GM21390 (cell line): ENCODE data around the gene HLA-A.
"Not testable (repeated sequence)": the region's sequence is repeated elsewhere in the genome, so short reads cannot be mapped to it uniquely, and the experiment has no call there.

Source experiments
- ATAC-seq: cut with Tn5 transposase; IDR thresholded peaks from one replicate; pipeline ENCODE4 v1.9.1; 2021; ENCODE audit not compliant: unreplicated experiment

HLA-A gene

DNA sequence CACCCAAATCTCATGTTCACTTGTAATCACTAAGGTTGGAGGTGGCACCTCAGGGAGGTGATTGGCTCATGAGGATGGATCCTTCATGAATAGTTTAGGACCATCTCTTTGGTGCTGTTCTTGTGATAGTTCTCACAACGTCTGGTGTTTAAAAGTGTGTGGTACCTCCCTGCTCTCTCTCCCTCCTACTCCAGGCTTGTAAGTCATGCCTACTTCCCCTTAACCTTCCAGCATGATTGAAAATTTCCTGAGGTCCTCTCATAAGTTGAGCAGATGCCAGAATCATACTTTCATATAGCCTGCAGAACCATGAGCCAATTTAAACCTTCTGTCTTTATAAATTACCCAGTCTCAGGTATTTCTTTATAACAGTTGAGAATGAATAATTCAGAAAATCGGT lies 16.6 kb downstream of the HLA-A start:
- ATAC-seq: no peak

DNA sequence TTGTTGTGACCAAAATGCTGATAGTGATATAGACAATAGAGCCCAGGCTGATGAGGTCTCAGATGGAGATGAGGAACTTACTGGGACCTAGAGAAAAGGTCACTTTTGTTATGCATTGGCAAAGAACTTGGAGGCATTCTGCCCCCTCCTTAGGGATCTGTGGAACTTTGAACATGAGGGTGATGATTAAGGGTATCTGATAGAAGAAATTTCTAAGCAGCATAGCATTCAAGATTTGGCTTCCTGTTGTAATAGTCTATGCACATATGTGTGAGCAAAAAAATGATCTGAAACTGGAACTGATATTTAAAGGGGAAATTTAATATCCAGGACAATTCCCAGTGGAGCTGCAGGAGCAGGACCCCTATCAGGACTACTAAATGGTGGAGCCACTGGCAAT lies 17.1 kb downstream of the HLA-A start:
- no peak for ATAC-seq

DNA sequence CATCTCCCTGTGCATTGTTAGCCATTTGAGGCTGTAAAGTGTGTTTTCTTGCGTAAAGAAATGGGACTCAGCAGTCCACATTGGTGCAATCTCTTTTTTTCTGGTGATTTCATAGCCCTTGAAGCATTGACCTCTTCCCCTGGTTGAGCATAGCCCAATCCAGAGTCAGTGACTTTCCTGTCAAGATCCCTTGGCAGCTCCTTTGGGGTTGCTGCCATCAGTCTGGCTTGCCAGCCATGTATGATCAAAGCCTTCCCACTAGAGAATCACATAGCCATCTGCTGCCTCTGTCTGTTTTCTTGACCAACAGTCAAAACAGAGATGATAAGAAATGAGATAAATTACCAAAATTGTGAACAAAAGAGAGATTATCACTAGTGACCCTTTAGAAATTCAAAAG lies 19.6 kb downstream of the HLA-A start:
- no peak for ATAC-seq

DNA sequence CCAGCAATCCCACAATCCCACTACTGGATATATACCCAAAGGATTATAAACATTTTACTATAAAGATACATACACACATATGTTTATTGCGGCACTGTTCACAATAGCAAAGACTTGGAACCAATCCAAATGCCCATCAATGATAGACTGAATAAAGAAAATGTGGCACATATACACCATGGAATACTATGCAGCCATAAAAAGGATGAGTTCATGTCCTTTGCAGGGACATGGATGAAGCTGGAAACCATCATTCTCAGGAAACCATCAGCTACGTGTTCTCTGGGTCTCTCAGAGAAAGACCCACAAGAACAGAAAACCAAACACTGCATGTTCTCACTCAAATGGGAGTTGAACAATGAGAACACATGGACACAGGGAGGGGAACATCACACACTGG lies 21.4 kb downstream of the HLA-A start:
- ATAC-seq: not testable (repeated sequence)

DNA sequence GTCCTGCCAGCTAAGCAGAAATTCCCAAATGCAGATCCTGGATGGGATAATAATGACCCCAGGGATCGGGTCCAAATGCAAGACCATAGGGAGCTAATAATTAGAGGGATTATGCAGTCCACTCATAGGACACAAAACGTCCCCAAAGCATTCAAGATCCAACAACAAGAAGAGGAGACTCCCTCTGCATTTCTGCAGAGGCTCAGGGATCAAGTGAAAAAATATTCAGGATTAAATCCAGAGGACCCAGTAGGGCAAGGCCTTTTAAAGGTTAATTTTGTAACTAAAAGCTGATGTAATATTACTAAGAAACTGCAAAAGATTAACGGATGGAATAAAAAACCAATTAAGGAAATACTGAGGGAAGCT lies 22.2 kb downstream of the HLA-A start:
- ATAC-seq: no peak

DNA sequence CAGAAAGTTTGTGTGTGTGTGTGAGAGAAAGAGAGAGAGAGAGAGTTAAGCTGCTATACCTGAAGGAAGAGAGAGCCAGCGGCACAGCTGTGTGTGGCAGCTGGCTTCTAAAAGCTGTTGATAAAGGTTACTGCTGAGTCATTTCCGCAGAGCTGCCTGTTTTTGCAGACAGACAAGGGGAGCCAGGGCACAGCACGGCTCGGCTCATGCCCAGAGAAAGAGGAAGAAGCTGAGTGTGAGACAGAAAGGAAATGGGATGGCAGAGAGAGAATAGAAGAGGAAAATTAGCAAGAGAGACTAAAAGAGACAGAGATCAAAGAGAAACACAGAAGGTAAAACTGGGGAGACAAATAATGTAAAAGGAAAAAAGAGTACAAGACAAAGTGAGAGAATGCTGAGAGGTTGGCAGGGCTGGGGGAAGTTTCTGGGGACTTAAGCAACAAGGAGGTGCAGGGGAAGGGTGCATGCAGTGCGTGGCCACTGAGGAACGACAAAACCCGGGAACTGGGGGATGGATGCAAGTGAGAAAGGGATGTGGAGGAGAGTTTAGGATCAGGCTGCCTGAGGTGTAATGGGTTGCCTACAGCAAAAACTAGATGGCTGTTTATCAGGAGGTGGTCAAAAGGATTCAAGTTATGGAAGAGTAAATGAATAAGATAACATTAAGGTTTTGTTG lies 22.7 kb downstream of the HLA-A start:
- ATAC-seq: peak; percentile 98

DNA sequence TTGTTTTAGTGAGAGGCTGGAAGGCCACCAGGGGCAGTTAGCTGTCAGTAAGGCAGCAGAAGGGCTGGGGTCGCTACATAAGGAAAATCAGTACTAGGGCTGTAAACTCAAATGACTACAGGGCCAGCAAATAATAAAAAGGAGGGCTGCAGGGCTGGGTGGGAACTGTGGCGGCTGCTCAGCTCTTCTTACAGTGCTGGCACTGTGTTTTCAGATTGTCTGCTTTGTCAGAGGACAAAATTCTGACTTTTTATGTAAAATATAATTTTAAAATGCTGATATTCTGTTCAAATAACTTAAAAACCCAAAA lies 23.2 kb downstream of the HLA-A start:
- ATAC-seq: no peak

DNA sequence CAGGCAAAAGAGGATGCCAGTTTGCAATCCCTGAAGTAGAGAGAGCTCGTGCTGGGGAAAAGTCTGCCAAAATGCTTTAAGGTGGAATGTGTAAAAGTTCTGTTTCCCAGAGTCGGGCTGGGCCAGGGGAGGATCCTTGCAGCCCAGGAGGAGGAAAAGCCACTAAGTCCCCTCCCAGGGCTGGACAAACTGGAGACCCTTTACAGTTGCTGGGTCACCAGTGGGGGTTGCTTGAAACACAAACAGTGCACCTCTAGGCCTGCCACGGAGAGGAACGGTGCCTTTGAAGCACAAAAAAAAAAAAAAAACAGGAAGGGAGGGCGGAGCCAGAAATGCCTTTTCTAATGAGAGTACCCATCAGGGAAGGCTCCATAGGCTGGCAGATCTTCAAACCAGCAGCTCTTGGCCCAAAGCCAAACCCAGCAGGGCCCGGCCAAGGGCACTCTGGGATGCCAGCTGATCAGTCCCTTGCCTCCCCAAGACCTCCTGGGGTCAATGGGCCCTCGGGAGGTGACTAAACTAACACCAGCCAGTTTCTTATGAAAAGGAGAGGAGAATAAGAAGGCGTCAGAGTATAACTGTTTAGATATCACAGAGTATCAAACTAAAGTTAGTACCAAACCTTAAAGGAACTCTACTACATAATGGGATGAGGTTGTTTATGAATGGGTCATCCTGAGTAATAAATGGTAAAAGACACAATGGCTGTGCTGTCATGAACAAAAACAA lies 23.7 kb downstream of the HLA-A start:
- no peak for ATAC-seq

DNA sequence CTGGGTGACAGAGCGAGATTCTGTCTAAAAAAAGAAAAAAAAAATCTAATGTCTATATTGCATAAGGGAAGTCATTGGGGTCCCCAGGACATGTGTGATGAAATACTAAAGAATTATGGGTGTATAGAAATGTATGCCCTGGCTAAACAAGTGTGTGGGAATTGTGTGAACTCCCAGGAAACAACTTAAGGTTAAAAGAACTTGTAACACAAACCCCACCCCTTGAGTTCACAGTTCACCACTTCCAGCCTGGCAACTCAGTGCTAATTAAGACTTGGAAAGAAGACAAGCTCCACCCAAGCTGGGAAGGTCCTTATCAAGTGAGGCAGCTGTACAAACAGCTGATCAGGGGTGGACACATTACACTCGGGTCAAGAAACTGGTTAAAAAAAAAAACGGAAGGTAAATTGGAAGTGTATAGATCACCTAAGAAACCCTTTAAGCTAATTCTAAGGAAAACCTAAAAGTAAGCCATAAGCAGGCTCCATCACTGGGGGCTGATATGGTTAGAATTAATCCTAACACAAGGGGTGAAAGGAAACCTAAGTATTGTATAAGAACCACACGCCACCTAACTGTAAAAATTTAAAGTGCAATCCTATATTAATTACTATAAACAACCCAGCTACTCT lies 25.2 kb downstream of the HLA-A start:
- no peak for ATAC-seq

DNA sequence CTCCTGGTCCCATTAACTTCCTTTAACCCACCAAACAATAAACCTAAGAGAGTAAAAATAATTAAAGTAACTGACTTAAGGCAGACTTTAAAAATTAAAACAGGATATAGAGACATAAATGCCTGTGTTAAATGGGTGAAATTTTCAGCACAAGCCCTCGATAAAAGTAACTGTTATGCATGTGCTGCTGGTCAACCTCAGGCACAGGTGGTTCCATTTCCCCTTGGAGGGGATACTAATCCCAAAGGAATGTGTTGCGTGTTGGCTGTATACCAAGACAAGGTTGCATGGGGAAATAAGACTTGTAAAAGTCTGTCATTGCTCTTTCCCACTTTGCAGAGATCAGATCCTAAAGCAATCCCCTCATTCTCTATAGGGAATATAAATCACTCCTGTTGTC lies 25.8 kb downstream of the HLA-A start:
- ATAC-seq: no peak

DNA sequence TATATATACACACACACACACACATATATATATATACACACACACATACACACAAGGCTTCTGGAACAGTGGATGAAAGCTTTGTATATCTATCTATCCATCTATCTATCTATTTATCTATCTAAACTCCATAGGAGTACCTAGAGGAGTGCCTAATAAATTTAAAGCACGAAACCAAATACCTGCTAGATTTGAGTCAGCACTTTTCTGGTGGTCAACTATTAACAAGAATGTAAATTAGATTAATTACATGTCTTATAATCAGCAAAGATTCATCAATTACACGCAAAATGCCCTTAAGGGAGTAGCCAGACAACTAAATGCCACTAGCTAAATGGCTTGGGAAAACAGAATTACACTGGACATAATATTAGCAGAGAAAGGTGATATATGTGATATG lies 26.6 kb downstream of the HLA-A start:
- no peak for ATAC-seq

DNA sequence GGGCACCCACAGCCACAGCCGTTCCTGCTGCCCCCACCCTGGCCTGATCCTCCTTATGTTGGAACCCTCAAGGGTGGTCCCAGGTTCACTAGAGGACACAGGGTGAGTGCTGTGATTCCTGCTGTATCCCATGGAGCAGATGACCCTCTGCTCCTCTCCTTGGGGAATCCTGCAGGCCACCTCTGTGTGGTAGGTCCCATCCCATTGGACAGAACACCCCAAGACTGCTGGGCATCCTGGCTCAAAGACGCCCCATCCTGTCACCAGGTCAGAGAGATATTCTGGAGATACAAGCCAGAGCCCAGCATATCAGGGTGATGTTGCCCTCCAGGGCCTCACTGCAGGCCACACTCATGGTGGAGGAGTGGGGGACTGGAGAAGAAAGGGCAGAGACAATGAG lies 28.4 kb downstream of the HLA-A start:
- ATAC-seq: no peak

DNA sequence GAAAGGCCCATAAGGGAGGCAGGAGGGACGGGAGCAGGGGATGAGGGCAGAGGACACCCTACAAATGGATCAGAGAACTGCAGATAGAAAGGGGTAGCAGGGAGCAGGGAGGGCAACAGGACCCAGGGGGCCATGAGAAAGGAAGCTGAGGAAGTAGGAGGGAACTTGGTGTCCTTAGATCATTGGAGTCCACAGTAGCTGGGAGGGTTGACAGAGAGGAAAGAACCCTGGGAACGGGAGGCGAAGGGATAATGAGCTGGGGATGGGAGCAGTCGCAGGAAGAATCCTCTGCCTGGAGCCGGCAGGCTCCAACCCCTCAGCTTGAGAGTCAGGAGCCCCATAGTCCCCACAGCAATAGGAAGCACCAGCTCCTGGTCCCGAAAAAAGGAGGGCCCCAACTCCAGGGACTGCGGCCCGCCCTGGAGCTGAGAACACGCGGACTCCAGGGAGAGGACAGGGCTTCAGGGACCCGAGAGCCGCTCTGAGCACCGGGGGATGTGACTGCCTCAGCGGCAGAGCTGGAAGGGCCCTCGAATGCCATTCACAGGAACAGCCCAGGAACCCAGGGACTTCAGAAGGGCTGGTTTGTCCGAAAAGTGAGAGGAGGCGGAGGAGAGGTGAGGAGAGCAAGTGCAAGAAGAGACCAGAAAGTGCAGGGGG lies 32.7 kb downstream of the HLA-A start:
- no peak for ATAC-seq

DNA sequence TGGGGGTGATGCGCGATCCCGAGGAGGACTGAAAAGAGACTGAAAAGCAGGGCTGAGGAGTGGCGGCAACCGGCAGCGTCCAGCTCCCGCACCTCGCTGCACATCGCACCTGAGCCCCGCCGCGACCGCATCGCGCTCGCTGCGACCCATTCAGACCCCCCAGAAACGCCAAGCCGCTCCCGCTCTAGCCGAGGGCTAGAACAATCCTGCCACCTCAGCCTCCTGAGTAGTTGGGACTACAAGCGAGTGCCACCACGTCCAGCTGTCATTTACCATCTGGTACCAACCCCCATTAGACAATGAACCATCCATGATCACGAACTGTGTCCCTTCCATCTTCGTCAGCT lies 33.2 kb downstream of the HLA-A start:
- no peak for ATAC-seq

DNA sequence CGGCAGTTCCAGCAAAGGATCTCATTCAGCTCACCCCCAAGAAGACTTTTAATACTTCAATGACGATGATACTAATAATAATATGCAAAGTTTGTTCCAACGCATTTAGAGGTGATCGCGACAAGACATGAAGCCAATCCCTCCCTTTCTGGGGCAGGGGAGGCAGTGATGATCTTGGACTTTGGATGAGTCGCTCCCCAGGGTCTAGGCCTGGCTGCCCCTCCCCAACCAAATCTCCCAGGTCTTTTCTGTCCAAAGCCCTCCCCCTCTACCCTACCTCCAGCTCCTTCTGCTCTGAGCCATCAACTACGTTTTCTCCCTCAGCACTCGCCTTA lies 33.9 kb downstream of the HLA-A start:
- no peak for ATAC-seq

DNA sequence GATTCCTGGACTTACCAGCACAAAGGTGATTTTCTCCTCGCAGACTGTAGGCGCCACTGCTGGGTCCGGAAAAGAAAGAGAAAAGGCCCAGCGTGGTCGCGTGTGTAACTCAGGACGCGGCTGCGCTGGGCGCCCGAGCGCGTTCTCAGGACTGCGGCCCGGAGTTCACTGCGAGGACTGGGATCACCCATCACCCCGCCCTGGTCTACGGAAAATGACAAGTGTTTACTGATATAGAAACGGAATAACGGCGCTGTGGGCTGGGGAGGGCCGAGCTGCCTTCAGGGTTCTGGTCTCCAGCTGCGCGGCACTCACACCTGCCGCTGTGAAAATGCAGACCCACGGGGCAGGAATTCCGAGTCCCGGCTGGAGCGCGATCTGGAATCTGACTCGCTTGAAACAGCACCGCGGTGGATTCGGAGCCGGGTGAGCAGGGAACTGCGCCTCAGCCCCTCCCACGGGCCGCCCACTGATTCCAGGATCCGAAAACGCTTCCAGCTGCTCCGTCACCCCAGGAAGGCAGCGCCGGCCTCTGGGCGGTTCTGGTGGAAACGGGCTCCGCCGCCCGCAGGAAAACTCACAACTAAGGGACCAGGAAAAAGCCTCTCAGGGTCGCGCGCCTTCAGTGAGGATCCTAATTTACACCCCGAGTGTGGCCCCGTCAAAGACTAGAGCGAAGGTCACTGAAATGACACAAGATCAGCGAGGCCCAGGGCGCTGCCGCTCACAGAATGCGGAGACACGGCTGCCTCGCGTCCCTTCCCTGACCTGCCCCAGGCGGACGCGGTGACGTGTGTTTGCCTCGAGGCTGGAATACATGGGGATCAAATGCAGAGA lies 34.5 kb downstream of the HLA-A start:
- peak; percentile 73 for ATAC-seq

DNA sequence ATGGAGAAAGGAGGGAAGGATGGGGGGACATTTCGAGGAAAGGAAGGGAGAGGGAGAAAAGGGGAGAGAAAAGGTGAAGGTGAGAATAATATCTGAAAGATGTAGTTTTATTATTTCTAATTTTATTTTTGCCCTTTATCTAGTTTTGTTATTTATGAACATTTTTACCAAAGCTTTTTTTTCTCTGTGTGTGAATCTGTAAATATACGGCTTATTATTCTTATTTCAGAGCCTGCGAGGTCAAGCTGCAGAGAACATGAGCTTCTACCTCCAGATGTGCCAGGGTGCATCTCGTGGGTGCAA lies 35.0 kb downstream of the HLA-A start:
- ATAC-seq: no peak

DNA sequence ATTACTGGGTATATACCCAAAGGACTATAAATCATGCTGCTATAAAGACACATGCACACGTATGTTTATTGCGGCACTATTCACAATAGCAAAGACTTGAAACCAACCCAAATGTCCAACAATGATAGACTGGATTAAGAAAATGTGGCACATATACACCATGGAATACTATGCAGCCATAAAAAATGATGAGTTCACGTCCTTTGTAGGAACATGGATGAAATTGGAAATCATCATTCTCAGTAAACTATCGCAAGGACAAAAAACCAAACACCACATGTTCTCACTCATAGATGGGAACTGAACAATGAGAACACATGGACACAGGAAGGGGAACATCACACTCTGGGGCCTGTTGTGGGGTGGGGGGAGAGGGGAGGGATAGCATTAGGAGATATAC lies 37.7 kb downstream of the HLA-A start:
- ATAC-seq: not testable (repeated sequence)

DNA sequence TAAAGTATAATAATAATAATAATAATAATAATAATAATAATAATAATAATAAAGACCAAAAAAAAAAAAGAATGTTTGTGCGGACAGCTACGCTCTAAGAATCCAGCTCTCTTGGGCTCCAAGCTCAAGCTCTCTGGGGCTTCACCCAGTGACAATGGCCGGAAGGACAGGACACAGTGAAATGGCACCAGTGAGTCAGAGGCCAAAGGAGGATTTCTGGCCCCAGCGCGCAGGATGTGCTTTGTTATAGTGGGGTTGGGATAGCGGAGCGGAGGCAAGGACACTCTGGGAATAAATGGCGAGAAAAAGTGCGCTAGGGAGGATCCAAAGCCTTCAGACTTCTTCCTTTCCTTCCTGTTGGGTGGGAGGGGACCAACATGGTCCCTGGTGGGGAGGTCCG lies 38.2 kb downstream of the HLA-A start:
- ATAC-seq: no peak

DNA sequence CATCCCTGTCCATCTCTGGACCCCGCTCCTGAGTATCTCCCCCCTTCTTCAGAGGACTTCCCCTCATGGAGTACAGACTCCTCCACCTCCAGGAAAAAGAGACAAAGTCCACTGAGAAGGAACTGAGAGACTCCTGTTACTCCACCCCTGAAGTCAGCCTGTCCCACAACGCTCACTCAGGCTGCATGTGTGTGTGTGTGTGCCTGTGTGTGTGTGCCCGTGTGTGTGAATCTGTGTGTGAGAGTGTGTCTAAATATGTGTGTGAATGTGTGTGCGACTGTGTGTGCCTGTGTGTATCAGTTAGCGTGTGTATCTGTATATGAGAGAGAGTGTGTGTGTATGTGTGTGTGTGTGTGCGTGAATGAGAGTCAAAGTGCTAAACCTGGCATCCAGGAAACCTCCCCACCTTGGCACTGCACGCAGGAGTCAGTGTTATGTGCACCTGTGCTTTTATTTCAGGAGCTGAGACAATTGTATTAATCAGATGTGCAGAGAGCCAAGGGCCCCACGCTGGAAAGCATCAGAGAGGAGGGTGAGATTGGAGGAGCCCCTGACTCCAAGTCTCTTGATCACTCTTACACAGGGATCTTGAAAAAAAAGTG lies 39.0 kb downstream of the HLA-A start:
- ATAC-seq: no peak

DNA sequence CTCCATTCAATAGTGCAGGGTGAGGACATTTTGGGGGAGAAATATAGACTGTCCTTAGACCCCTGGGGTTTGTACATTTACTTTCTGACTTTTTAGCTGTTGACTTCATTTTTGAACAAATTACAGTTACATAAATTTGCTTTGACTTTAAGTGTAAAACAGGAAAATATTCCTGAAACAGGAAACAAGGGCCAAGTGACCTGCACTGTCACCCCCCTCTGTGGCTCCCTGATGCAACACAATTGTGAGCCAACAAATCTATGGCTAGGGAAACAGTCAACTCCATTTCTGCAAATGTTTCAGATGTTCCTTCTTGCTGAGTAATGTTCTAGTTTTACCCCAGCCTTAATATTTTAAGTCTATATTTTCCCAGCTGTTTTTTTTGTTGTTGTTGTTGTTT lies 39.8 kb downstream of the HLA-A start:
- ATAC-seq: no peak
